ENCODE results near the gene GBP2. TPM values are rescaled to one million over a fixed set of nuclear protein-coding genes. Genes with fewer than 3 reads are reported as not detected.
"Not testable (repeated sequence)": the region's sequence is repeated elsewhere in the genome, so short reads cannot be mapped to it uniquely, and the experiment has no call there.

Gene GBP2
- total RNA-seq, 1 donor from 2014 or later, result 7.8 TPM

DNA sequence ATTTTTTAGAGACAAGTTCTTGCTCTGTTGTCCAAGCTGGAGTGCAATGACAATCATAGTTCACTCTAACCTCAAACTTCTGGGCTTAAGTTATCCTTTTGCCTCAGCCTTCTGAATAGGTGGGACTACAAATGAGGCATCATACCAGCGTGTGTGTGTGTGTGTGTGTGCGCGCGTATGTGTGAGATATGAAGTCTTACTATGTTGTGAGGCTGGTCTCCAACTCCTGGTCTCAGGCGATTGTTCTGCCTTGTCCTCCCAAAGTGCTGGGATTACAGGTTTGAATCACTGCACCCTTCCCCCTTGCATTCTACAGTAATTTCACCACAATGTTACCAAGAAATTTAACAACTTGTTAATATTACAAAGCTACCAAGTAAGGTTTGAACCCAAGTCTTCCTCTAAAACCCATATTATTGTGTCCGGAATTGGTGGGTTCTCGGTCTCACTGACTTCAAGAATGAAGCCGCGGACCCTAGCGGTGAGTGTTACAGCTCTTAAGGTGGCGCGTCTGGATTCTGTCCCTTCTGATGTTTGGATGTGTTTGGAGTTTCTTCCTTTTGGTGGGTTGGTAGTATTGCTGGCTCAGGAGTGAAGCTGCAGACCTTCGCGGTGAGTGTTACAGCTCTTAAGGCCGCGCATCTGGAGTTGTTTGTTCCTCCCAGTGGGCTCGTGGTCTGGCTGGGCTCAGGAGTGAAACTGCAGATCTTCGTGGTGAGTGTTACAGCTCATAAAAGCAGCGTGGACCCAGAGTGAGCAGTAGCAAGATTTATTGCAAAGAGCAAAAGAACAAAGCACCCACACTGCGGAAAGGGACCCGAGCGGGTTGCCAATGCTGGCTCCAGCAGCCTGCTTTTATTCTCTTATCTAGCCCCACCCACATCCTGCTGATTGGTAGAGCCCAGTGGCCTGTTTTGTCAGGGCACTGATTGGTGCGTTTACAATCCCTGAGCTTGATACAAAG, 970 bp upstream of the GBP2 start:
- not testable (repeated sequence) for DNase-seq (ENCODE audit: low spot score); ATAC-seq

DNA sequence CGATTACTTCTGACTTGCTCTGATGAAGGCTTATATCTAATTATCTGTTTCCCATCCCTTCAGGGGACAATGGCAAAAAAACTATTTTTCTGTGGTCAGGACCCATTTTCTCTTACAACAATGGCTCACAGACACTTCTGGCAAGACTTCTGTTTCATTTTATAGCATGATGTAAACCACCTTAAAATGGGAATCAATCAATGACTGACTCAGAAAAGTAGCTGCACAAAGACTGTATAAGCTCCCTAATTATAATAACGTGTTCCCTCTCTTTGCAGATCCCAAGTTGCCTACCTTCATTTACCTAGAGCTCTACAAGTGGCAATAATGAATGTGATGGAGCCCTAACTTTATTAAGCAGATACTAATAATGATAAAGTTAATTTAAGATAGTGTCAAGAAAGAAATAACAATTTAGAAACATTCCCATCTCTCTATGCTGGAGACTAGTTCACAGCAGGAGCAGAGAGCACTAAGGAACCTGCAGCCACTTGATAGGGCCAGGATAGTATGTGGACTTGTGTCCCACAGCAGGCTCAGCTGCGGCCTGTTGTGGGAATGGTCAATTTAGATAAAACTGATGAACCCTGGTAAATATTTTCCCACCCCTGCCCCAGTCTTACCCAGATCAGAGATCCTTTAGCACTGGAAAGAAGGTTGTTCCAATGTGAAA, 538 bp downstream of the GBP2 start:
- DNase-seq (ENCODE audit: low spot score) (no peak), ATAC-seq (peak; percentile 37)

DNA sequence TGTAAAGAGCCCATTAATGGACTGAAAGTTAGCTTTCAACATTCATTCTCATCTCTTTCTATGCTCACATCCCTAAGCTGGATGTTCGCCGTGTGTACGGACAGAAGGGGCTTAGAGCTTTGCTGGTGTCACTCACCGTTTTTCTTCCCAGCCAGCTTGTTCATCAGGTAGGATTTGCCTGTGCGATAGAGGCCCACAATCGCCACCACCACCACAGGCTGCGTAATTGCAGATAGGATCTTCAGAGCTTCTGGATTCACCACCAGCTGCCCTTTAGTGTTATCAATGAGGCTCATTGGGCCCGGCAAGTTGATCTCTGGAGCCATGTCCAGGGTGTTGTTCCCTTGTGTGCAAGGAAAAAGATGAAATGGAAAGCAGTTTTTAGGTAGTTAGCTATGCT, 4.3 kb downstream of the GBP2 start:
- ATAC-seq, result no peak
- no peak for DNase-seq (ENCODE audit: low spot score)

DNA sequence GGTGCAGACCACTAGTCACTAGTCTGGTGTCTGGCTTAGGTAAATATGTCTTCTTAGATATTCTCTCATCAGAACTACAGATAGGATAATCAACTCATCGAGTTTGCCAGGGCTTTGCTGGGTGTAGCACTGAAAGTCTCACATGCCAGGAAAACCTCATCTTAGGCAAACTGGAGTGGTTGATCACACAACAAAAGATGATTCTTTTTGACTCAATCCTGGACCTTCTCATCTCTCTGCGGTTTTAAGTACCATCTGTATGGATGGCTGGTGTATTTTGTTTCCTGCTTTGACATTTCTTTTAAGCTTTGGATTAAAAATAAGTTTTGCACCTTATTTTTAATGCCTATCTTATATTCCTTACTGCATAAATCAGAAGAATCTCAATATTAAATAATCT, 11.3 kb downstream of the GBP2 start:
- ATAC-seq, result no peak
- DNase-seq (ENCODE audit: low spot score), result no peak

DNA sequence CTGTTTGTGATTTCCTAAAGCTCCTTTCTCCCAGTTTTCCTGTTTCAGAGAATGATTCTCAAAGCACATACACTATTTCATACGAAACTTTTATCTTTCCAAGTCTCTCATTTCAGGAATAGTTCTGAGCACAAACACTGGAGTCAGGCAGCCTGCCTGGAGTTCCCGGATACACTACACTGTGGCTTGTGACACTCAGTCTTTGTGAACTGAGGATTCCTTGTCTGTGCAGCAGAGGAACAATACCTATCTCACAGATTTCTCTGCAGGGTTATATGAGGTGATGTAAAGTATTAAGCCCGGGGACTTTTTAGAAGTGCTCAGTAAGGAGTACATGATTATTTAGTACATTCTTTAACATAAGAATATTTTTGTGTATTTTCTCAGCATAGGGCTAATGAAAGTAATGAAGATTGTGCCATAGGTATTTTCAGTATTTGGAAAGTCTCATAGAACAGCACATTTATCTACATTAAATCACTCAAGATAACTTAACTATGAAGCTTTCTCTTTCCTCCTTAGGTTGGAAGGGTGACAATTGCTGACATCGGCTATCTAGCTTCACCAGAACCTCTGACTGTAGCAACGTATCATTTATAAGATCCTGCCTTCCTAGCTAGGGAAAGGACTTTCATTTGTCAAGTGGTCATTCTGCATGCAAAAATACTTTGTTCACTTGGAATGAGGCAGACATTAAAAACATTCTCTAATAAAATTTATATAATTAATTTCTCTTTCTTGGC, 12.9 kb downstream of the GBP2 start:
- DNase-seq (ENCODE audit: low spot score) (no peak), ATAC-seq (no peak)

DNA sequence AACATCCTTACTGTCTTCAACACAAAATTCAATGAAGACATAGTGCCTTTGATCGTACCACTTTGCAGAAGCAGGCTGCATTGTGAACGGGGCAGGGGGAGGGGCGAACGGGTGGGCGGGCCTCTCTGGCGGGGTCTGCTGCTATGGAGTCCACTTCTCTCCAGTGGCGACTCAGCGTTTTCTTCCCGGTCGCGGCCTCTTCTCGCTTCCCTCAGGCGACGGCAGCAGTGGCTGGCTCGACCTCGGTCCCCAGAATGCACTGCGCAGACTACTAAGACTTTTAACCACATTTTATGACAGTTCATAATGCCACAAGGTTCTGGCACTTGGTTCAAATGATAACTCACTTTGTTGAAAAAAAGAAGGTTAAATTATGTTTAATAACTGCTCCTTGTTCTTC, 21.2 kb downstream of the GBP2 start:
- DNase-seq (ENCODE audit: low spot score) (no peak), ATAC-seq (no peak)

DNA sequence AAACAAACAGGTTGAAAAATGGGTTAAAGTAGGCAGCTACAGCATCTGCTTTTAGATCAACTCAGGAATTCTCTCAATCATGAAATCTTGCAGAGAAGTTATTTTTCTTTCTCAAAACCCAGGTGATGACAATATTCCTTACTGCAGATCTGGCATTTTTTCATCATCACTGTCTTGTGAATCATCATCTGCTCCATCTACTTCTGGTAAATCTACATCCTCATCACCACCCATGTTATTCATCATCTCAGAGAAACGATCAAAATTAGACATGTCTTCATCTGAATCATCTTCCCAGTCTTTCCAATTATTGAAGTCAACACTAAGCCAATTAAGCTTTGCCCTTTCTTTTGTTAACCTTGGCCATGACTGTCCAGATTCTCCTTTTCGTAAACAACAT, 21.8 kb downstream of the GBP2 start:
- no peak for DNase-seq (ENCODE audit: low spot score)
- ATAC-seq, result no peak

DNA sequence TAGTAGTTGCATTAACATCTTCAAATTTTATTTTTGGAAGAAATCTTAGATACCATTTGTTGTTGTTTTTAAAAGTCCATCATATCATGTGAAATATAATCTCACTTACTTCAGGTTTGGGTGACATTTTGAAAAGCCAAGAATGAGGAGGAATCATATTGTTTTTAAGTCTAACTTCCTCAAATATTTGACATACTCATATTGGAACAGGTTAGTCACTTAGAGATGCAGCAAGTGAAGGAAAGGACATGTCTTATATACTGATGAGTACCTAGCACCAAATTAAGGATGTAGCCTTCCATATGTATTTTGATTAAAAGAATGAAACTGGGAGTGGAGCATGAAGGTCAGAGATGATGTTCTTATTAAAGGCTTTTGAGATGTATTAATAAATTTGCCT, 23.9 kb downstream of the GBP2 start:
- ATAC-seq (no peak), DNase-seq (ENCODE audit: low spot score) (no peak)

DNA sequence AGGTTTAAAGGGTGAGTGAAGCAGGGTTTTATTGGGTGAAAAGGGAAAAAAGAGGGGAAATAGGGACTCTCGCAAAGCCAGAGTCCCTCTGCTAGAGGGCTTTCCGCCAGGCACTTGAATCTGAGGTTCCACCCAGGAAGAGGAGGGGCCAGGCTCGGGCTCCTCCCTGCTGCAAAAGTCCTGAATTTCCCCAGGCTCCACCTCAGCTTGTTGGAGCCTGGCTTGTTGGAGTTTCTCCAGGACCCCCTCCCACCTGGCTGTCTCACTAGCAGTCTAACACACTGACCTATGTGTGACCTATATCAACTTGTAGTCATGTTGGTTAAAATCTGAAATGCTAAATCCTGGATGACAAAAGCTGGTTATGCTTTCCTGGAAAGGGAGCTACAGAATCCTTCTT, 25.5 kb downstream of the GBP2 start:
- no peak for ATAC-seq
- no peak for DNase-seq (ENCODE audit: low spot score)

DNA sequence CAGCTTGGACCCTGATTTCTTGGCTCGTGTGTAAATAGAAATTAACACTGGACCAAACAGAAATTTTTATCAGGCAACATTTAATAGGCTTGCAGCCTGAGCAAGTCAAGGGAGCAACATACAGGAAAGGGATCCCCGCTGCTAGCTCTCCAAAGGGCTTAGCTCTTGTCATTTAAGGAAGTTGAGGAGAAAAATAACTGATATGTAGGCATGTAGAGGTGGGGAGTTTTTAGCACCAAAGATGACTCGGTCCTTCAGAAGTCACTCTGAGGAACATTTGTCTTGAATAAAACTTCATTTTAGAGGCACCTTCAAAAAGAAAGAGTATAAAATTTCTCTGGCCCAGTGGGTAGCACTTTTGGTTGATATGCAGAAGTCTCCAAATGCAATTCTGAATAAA, 27.1 kb downstream of the GBP2 start:
- no peak for ATAC-seq
- DNase-seq (ENCODE audit: low spot score), result no peak

DNA sequence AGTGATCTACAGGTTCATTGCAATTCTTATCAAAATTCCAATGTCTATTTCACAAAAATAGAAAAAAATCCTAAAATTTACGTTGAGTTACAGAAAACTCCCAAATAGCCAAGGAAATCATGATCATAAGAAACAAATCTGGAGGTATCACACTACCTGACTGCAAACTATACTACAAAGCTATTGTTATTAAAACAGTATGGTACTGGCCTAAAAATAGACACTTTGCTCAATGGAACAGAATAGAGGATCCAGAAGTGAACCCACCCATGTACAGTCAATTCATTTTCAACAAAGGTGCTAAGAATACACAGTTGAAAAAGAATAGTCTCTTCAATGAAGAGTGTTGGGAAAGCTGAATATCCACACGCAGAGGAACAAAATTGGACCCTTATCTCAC, 30.2 kb downstream of the GBP2 start:
- DNase-seq (ENCODE audit: low spot score) (no peak), ATAC-seq (no peak)

DNA sequence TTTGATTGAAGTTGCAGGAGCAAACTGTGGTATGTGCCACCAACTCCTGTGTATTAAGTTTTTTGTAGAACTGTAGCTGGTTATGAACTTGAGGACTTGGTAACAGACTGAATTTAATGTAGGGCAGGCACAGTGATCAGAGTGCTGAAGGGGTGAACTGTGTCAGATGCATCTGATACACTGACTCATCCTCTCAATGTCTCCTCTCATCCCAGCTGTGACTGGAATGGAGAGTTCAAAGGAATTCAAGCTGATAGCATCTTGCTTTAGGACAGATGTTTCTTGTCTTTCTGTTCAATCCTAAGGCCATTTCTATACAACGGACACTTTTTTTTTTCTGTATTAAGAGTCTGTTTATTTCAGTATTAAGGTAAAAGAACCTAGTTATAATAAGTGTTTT, 36.0 kb downstream of the GBP2 start:
- ATAC-seq (no peak), DNase-seq (ENCODE audit: low spot score) (no peak)

DNA sequence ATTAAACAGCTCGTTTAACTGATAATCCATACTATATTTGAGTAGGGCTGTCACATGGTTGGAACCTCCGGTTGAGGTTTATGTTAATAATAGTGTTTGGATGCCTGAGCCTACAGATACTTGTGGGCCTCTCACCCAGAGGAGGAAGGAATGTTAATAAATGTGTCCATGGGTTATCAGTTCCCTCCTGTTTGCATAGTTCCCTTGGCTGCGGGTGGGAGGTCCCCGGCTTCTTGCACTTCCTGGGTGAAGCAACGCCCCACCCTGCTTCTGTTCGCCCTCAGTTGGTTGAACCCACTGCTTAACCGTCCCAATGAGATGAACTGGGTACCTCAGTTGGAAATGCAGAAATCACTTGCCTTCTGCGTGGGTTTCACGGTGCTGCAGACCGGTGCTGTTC, 37.3 kb downstream of the GBP2 start:
- DNase-seq (ENCODE audit: low spot score) (no peak), ATAC-seq (no peak)

DNA sequence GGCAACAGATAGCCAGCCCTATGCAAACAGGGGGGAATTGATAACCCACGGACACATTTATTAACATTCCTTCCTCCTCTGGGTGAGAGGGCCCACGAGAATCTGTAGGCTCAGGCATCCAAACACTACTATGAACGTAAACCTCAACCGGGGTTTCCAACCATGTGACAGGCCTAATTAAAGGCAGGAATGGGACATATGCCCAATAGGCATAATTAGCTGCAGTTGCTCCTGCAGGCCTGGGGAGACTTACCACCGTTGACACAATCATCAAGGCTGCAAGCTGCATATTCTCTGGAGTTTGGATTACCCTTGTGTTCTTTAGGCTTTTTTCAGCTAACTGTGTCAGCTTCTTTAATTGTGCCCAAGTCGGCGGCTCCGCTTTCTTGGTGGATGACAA, 38.7 kb downstream of the GBP2 start:
- no peak for DNase-seq (ENCODE audit: low spot score)
- ATAC-seq, result no peak

DNA sequence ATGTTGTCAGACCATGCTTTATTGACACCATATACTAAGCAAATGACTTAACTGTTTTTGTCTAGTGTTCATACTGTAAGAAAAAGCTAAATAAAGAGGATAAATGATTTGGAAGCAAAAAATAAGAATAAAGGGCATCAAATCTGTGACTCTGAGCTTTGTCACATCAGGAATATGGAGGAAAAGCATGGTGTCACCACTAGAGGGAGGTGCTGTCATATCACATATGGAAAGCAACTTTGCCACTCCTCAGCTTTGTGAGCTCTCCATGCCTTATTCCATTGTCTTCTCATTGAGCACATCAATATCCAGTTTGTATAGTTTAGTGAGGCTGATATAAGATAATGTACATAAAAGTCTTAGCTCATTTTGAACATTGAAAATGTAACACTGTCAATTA, 40.1 kb downstream of the GBP2 start:
- peak; percentile 99 for ATAC-seq
- no peak for DNase-seq (ENCODE audit: low spot score)

DNA sequence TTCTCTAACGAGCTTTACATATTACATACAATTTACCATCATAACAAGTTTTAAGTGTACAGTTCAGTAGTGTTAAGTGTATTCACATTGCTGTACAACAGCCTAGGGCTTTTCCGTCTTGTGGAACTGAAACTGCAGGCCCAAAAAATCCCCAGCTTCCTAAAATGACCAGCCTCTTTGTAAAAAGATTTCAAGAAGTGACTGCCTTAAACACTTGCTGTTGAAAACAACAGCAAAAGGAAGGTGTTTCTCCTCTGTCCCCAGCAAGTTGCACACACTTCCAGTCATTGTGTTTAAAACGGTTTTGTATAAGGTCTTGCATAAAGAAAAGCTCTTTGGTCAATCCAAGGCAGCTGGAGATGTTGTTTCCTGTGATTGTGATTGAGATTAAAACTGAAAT, 44.9 kb downstream of the GBP2 start:
- DNase-seq (ENCODE audit: low spot score) (no peak), ATAC-seq (no peak)

DNA sequence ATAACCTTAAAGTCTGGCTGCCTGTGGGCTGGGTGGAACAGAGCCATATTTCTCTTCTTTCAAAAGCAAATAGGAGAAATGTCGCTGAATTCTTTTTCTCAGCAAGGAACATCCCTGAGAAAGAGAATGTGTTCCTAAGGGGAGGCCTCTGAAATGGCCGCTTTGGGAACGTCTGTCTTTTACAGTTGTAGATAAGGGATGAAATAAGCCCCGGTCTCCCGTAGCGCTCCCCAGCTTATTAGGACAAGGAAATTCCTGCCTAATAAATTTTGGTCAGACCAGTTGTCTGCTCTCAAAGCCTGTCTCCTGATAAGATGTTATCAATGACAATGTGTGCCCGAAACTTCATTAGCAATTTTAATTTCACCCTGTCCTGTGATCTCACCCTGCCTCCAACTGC, 45.8 kb downstream of the GBP2 start:
- not testable (repeated sequence) for DNase-seq (ENCODE audit: low spot score); ATAC-seq

DNA sequence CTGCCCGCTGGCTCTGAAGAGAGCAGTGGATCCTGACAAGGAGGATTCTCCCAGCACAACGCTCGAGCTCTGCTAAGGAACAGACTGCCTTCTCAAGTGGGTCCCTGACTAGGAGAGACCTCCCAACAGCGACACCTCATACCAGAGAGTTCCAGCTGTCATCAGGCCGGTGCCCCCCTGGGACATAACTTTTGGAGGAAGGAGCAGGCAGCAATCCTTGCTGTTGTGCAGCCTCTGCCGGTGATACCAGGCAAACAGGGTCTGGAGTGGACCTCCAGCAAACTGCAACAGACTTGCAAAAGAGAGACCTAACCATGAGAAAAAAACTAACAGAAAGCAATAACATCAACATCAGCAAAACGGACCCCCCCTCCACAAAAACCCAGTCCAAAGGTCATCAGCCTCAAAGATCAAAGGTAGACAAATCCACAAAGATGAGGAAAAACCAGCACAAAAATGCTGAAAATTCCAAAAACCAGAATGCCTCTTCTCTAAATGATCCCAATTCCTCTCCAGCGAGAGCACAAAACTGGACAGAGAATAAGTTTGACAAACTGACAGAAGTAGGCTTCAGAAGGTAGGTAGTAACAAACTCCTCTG, 53.3 kb downstream of the GBP2 start:
- peak; percentile 50 for DNase-seq (ENCODE audit: low spot score)
- peak; percentile 70 for ATAC-seq

DNA sequence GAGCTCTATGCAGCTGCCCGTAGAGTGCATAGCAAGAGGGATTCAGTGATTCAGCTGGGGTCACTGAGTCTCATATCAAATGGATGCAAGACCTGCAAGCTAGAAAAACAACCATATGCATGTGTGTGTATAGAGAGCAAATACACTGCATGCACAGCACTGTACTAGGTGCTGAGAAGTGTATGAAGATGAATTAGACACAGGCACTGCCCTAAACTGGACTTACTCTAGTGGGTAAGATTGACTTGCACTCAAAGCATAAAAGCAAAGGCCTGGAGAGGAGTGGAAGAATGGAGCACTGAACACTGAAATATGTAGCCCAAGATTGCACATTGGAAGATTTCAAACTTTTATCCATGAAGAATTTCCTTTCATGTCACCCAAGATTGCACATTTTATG, 55.4 kb downstream of the GBP2 start:
- DNase-seq (ENCODE audit: low spot score) (no peak), ATAC-seq (peak; percentile 7)

DNA sequence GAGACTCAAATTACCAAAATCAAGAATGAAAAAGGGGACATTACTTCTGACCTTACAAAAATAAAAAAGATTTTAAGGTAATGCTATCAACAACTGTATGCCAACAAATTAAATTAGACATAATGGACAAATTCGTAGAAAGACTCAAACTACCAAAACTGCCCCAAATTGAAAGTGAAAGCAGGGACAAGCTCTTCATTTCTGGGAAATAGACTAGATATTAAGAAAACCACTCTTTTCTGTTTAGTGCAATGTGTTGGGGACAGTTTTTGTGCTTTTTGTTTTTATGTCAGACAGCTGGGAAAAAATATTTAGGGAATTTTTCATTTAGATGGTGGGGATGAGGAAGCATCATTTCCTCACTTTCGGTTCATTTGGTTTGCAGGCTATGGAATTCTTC, 56.0 kb downstream of the GBP2 start:
- no peak for DNase-seq (ENCODE audit: low spot score)
- peak; percentile 29 for ATAC-seq

DNA sequence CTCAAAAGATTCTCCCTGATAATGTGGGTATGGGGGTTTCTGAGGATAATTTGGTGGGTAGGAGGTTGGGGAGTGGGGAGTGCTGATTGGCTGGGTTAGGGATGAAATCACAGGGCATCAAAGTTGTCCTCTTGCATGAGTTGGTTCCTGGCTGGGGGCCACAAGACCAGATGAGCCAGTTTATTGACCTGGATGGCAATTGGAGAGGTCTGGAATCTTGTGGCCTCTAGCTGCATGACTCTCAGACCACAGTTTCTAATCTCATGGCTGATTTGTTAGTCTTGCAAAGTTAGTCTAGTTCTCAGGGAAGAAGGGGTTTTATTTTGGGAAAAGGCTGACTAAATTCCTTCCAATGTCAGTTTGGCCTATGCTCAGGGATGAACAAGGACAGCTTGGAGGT, 57.6 kb downstream of the GBP2 start:
- ATAC-seq (peak; percentile 47), DNase-seq (ENCODE audit: low spot score) (peak; percentile 78)

Data from left lobe of liver (tissue), 2 donors.